Measurements from ENCODE around the gene RPL36AL.
"Not testable (repeated sequence)": the region's sequence is repeated elsewhere in the genome, so short reads cannot be mapped to it uniquely, and the experiment has no call there.

RPL36AL gene

DNA sequence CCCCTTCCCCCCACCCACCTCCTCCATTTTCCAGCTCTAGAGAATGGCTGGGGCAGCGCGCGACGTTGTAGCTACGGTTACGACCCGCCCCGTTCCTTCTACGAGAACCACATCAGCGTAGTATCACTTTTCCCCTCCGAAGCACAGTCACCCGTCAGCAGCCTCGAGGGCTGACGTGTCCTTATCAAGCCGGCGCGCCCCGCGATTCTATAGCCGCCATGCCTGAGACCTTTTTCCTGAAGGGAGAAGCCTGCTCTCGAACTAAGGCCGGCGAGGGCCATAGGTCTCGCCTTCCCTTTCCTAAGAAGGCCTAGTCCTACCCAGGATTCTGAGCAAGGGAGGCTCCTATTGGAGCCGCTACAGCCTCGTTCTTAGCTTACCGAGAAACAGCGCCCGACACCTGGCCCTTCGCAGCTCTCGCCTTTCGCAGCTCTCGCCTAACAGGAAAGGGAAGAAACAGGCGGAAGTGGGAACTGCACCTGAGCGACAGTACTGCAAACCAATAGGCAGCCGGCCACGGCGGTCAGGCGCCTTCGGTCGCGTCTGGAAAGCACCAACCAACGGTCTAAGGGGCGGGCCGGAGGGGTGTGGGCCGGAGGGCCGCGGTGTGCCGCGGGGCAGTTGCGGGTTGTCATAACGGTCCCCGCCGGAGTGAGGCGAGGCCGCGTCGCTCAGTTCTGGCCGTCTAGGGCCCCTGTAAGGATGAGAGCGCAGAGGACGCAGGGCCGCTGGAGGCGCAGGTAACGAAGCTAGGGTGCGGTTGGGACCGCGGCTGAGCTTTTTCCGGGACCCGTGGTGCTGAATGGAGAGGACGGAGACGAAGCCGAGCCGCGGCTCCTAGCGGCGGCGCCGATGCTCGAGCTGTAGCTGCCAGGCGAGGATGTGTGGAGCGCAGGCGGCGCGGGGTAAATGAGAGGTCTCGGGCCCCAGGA lies at the start of gene RPL36AL, which contains the start of gene MGAT2:
Gene RPL36AL, minus strand, starts transcription at position 445 of the 932 bp plus-strand sequence. CDS start 1,522 bp downstream, outside the sequence.
Gene MGAT2, plus strand, starts transcription at position 618 of the 932 bp plus-strand sequence. CDS start 470 bp downstream, outside the sequence.
- DNase-seq, result peak; percentile 99

DNA sequence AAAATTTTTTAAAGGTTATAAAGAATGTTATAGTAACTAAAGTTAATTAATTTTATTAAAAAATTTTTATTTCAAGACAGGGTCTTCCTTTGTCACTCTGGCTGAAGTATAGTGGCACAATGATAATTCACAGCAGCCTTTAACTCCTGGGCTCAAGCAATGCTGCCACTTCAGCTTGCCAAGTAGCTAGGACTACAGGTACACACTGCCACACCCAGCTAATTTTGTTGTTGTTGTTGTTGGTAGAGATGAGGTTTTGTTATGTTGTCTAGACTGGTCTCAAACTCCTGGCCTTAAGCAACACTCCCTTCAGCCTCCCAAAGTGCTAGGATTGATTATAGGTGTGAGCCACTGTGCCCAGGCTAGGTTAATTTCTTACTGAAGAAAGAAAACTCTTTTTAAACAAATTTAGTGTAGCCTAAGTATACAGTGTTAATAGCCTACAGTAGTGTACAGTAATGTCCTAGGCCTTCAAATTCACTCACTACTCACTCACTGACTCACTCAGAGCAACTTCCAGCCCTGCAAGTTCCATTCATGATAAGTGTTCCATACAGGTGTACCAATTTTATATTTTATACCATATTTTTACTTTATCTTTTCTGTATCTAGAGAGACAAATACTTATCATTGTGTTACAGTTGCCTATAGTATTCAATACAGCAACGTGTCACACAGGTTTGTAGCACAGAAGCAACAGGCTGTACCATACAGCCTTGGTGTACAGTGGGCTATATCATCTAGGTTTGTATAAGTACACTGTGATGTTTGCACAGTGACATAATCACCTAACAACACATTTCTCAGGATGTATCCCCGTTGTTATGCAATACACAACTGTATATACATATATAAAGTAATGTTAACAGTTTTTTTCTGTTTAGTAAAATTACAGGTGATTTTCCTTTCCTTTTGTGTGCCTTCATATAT lies 39.4 kb upstream of the RPL36AL start:
- no peak for DNase-seq

GRCh38 chr14:49657500-49657899 lies 37.1 kb upstream of the RPL36AL start:
- DNase-seq, result not testable (repeated sequence)

- DNase-seq, result no peak
Observed at GRCh38 chr14:49654511-49654910, 34.1 kb upstream of the RPL36AL start.

GRCh38 chr14:49653508-49653907 lies 33.1 kb upstream of the RPL36AL start:
- no peak for DNase-seq

DNA sequence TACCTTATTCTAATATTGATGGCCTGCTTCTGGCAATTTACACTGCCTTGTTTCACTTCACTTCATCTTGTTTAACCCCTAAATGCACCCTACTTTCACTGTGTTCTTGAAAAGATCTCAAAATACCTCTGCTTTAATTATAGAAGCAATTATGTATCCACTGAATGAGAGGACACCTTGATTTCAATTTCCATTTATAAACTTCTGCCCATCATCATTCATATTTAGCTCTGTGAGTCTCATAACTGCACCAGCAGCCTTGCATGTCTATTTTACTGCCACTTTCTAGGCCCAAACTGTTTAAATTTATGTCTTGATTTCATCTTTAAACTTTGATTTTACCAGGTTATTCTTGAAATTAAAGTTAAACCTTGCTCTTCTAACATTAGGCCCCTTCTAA lies 21.7 kb upstream of the RPL36AL start:
- no peak for DNase-seq

DNA sequence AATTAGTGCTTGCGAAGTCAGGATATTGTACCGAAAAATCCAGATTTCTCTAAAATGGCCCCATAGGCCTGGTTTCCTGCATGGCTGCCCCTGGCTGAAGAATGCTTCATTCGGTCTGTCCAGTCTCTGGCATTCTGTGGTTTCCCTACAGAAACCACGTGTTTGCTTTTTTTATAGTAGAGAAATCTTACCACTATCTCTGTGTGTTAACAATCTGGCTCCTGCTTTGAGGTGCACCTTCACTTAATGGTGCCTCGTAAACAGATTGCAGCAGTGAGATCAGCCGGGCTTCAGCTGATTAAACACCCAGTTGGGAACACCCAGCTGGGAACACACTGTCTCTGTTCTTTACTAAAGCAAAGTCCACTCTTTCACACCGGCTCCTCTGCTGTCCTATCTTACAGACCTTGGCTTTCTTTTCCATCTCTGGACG lies 21.3 kb upstream of the RPL36AL start:
- DNase-seq, result no peak

GRCh38 chr14:49640540-49641417 lies 20.4 kb upstream of the RPL36AL start:
- DNase-seq, result no peak

DNA sequence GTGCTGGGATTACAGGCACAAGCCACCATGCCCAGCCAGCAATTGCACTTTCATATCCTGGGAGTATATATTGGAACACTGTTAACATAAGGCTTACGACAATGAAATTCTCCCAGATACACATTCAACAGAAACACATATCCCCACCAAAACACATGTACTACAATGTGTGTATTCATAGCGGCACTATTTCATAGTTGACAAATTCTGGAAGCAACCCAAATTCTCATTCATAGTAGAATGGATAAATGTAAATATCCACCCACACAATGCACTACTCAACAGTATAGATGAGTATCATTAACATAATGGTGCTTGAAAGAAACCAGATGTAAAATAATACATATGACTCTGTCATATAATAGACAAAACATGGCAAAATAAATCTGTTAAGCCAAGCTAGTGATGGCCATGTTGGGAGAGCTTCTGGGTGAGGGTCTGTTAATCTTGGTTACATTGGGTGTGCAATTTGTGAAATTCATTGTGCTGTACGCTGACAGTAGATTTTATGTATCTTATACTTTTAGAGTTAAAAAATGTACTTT lies 17.2 kb upstream of the RPL36AL start:
- DNase-seq, result no peak

DNA sequence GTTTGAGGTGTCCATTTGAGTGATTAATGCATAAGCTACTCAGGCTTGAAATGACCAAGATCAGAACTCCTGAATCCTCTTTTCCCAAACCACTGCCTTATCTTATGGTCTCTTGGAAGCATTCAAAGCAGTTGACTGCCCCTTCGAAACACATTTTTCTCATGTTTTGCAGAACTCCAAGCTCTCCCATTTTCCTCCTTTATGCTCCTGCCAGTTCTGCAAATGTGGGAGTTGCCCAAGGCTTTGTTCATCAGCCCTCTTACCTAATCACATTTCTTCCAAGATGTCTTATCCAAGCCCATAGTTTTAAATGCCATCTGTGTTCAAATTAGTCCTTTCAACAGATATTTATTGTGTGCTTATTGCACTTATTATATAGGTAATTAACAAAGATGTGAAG lies 16.4 kb upstream of the RPL36AL start:
- no peak for DNase-seq

- peak; percentile 65 for DNase-seq
Observed at GRCh38 chr14:49634547-49635334, 14.3 kb upstream of the RPL36AL start, which contains the start of gene DNAAF2. DNAAF2 (minus strand) TSS chr14:49635244; CDS start chr14:49635149, 95 bp downstream.

DNA sequence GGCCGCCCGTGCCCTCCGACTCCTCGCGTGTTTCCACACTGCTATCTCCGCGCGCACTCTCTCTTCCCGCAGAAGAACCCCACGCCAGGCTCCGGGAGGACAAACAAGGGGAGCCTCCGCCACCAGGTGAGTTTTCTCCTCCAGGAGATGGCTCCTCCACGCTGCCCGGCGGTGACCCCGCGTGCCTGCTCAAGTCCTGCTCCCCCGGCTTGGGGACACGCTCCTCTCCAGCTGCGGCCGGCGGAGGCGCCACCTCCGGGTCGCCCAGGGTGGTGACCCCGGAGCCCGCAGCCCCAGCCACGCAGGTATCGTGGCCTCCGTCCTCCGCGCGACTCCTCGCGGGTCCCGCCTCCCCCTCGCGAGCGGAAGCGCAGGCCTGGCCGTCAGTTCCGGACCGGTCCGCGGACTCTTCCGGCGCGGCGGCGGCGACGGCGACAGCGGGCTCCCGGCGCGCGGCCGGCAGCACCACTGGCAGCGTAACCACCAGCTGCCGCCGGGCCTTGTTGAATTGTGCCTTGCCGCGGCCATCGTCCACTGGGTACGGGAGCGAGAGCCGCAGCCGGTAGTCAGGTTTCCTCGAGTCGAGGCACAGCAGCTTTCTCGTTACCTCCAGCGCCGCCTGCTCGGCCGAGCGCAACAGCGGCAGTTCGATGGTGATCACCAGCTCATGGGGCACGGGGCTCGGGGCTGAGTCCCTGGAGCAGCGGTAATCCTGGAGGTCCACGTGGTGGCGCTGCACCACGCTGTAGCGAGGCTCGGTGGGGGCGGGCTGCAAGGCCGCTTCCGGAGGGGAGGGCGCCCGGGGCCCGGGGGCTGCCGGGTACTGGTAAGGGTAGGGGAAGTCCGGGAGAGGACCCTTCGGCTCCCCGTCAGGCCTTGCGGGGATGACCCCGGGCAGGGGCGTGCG lies 13.5 kb upstream of the RPL36AL start:
- DNase-seq, result peak; percentile 97

- DNase-seq, result peak; percentile 58
Observed at GRCh38 chr14:49623941-49624839, 3.8 kb upstream of the RPL36AL start.

- DNase-seq, result no peak
Observed at GRCh38 chr14:49623387-49623786, 3.0 kb upstream of the RPL36AL start.

DNA sequence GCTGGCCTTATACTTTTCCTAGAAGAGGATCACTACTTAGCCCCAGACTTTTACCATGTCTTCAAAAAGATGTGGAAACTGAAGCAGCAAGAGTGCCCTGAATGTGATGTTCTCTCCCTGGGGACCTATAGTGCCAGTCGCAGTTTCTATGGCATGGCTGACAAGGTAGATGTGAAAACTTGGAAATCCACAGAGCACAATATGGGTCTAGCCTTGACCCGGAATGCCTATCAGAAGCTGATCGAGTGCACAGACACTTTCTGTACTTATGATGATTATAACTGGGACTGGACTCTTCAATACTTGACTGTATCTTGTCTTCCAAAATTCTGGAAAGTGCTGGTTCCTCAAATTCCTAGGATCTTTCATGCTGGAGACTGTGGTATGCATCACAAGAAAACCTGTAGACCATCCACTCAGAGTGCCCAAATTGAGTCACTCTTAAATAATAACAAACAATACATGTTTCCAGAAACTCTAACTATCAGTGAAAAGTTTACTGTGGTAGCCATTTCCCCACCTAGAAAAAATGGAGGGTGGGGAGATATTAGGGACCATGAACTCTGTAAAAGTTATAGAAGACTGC lies 1.7 kb upstream of the RPL36AL start:
- no peak for DNase-seq

GRCh38 chr14:49621114-49621881 lies 872 bp upstream of the RPL36AL start:
- DNase-seq, result peak; percentile 67

GRCh38 chr14:49619730-49620129 lies 696 bp downstream of the RPL36AL start:
- DNase-seq, result no peak
